Measurements from ENCODE around the gene ARID2. TPM values are rescaled to one million over a fixed set of nuclear protein-coding genes. Genes with fewer than 3 reads are reported as not detected.

The ARID2 gene
- total and polyA plus RNA-seq, 2 of the 13 experiments (the other 11 are each of a cell fraction or from before 2014, with no cell fraction given) = 15.9 to 22.2 TPM

DNA sequence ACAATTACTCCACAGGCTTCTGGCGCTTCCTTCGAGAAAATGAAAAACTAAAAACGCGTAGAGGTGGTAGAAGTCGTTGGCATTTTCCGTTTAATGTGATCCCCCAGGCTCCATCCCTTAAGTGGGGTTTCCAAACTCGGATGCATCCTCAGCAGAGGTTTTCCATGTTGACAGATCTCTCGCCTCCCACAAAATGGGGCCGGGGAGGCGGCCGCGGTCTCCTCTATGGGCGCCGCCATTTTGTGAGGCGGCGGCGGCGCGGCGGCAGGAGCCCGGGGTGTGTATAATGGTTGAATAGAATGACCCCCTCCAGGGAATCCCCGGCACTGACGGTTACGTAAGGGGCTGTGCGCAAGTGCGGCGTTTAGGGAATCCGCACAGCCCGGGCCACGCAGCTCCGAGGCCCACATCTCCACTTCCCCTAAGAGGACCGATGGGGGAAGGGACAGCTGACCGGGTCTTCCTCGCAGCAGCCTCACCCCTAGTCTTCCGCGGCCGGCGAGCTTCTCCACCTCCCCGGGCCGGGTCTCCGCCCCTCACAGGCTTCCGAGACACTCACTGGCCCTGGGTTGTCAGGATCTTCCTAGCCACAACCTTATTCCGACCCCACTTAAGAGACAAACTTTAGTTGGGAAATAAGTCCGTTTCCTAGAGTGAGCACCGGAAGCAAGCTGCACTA, 2.1 kb upstream of the ARID2 start (continued):
- TF ChIP-seq, protein P1, sequence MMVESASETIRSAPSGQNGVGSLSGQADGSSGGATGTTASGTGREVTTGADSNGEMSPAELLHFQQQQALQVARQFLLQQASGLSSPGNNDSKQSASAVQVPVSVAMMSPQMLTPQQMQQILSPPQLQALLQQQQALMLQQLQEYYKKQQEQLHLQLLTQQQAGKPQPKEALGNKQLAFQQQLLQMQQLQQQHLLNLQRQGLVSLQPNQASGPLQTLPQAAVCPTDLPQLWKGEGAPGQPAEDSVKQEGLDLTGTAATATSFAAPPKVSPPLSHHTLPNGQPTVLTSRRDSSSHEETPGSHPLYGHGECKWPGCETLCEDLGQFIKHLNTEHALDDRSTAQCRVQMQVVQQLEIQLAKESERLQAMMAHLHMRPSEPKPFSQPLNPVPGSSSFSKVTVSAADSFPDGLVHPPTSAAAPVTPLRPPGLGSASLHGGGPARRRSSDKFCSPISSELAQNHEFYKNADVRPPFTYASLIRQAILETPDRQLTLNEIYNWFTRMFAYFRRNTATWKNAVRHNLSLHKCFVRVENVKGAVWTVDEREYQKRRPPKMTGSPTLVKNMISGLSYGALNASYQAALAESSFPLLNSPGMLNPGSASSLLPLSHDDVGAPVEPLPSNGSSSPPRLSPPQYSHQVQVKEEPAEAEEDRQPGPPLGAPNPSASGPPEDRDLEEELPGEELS (CRISPR knock-in tag; IDR thresholded peaks at IDR 0.05) = peak; percentile 70
- TF ChIP-seq, protein P2, sequence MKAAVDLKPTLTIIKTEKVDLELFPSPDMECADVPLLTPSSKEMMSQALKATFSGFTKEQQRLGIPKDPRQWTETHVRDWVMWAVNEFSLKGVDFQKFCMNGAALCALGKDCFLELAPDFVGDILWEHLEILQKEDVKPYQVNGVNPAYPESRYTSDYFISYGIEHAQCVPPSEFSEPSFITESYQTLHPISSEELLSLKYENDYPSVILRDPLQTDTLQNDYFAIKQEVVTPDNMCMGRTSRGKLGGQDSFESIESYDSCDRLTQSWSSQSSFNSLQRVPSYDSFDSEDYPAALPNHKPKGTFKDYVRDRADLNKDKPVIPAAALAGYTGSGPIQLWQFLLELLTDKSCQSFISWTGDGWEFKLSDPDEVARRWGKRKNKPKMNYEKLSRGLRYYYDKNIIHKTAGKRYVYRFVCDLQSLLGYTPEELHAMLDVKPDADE (CRISPR knock-in tag; IDR thresholded peaks at IDR 0.05) = no peak
- TF ChIP-seq ZNF614 (CRISPR knock-in tag; IDR thresholded peaks at IDR 0.05; ENCODE audit: borderline replicate concordance) = peak; percentile 36; the same call in 1 of the 2 replicates
- peak; percentile 62; the same call in 1 of the 2 replicates for TF ChIP-seq ZSCAN9 (CRISPR knock-in tag; IDR thresholded peaks at IDR 0.05; ENCODE audit: borderline replicate concordance)
- peak; percentile 81; the same call in 1 of the 2 replicates for TF ChIP-seq ZNF331 (CRISPR knock-in tag; IDR thresholded peaks at IDR 0.05)
- TF ChIP-seq ARID2 (CRISPR knock-in tag; IDR thresholded peaks at IDR 0.05; ENCODE audit: borderline replicate concordance) = no peak
- no peak for TF ChIP-seq ZNF883 (CRISPR knock-in tag; IDR thresholded peaks at IDR 0.05; ENCODE audit: not compliant biosample characterization)
- peak; percentile 24 for TF ChIP-seq ZNF781 (CRISPR knock-in tag; IDR thresholded peaks at IDR 0.05; ENCODE audit: borderline replicate concordance, not compliant biosample characterization)
- TF ChIP-seq NFYC (CRISPR knock-in tag; IDR thresholded peaks at IDR 0.05) = 0 out of 2 replicates have a peak, but pooled peaks have one; percentile 8
- TF ChIP-seq MIXL1 (CRISPR knock-in tag; IDR thresholded peaks at IDR 0.05) = no peak; the same call in 1 of the 2 replicates
- no peak for TF ChIP-seq ZNF572 (CRISPR knock-in tag; IDR thresholded peaks at IDR 0.05)
- TF ChIP-seq ZNF720 (CRISPR knock-in tag; IDR thresholded peaks at IDR 0.05) = no peak
- peak; percentile 69 for TF ChIP-seq FOXO1 (CRISPR knock-in tag; IDR thresholded peaks at IDR 0.05)
- TF ChIP-seq, protein P3, sequence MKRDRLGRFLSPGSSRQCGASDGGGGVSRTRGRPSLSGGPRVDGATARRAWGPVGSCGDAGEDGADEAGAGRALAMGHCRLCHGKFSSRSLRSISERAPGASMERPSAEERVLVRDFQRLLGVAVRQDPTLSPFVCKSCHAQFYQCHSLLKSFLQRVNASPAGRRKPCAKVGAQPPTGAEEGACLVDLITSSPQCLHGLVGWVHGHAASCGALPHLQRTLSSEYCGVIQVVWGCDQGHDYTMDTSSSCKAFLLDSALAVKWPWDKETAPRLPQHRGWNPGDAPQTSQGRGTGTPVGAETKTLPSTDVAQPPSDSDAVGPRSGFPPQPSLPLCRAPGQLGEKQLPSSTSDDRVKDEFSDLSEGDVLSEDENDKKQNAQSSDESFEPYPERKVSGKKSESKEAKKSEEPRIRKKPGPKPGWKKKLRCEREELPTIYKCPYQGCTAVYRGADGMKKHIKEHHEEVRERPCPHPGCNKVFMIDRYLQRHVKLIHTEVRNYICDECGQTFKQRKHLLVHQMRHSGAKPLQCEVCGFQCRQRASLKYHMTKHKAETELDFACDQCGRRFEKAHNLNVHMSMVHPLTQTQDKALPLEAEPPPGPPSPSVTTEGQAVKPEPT (CRISPR knock-in tag; IDR thresholded peaks at IDR 0.05; ENCODE audit: low read depth) = no peak
- TF ChIP-seq RELA (CRISPR knock-in tag; IDR thresholded peaks at IDR 0.05) = peak; percentile 96; the same call in 1 of the 2 replicates
- TF ChIP-seq TP53 (CRISPR knock-in tag; conservative IDR thresholded peaks at IDR 0.05) = no peak
- TF ChIP-seq ZNF761 (CRISPR knock-in tag; conservative IDR thresholded peaks at IDR 0.05) = no peak; the same call in 1 of the 2 replicates
- TF ChIP-seq, protein P4, sequence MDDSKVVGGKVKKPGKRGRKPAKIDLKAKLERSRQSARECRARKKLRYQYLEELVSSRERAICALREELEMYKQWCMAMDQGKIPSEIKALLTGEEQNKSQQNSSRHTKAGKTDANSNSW (CRISPR knock-in tag; IDR thresholded peaks at IDR 0.05; ENCODE audit: borderline replicate concordance) = no peak
- TF ChIP-seq, protein P5, sequence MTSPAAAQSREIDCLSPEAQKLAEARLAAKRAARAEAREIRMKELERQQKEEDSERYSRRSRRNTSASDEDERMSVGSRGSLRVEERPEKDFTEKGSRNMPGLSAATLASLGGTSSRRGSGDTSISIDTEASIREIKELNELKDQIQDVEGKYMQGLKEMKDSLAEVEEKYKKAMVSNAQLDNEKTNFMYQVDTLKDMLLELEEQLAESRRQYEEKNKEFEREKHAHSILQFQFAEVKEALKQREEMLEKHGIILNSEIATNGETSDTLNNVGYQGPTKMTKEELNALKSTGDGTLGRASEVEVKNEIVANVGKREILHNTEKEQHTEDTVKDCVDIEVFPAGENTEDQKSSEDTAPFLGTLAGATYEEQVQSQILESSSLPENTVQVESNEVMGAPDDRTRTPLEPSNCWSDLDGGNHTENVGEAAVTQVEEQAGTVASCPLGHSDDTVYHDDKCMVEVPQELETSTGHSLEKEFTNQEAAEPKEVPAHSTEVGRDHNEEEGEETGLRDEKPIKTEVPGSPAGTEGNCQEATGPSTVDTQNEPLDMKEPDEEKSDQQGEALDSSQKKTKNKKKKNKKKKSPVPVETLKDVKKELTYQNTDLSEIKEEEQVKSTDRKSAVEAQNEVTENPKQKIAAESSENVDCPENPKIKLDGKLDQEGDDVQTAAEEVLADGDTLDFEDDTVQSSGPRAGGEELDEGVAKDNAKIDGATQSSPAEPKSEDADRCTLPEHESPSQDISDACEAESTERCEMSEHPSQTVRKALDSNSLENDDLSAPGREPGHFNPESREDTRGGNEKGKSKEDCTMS (CRISPR knock-in tag; conservative IDR thresholded peaks at IDR 0.05) = no peak
- peak; percentile 83 for TF ChIP-seq NFRKB (IDR thresholded peaks at IDR 0.05)
- TF ChIP-seq, protein P6, sequence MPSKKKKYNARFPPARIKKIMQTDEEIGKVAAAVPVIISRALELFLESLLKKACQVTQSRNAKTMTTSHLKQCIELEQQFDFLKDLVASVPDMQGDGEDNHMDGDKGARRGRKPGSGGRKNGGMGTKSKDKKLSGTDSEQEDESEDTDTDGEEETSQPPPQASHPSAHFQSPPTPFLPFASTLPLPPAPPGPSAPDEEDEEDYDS (CRISPR knock-in tag; IDR thresholded peaks at IDR 0.05) = peak; percentile 73
- peak; percentile 73 for TF ChIP-seq SOX5 (CRISPR knock-in tag; IDR thresholded peaks at IDR 0.05; ENCODE audit: borderline replicate concordance)

Measured in HepG2 (cell line).